ENCODE data around the gene PAPPA2.

The PAPPA2 gene

GRCh38 chr1:176843352-176844297, 380.6 kb downstream of the PAPPA2 start:
- in situ Hi-C loops (cut with HindIII; ENCODE audit: low sequenced_read_pairs), result no loop called here

GRCh38 chr1:176847052-176847451, 384.1 kb downstream of the PAPPA2 start:
- in situ Hi-C loops (cut with HindIII; ENCODE audit: low sequenced_read_pairs), result no loop called here

DNA sequence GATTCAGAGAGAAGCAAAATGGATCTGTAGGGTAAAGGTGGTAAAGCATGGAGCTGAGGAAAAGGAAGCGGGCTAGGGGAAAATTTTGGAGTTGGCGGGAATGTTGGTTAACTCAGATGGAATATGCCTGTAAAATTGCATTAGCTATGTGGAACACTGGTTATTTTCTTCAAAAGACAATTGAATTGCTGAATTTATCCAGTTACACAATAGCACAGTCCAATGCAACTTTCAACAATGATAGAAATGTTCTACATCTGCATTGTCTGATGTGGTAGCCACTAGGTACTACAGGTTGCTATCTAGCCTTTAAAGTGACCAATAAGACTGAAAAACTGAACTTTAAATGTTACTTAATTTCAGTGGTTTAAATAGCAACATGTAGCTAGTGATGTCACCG, 386.3 kb downstream of the PAPPA2 start:
- in situ Hi-C loops (cut with HindIII; ENCODE audit: low sequenced_read_pairs), result no loop called here

GRCh38 chr1:176850871-176851270, 387.9 kb downstream of the PAPPA2 start:
- in situ Hi-C loops (cut with HindIII; ENCODE audit: low sequenced_read_pairs), result no loop called here

DNA sequence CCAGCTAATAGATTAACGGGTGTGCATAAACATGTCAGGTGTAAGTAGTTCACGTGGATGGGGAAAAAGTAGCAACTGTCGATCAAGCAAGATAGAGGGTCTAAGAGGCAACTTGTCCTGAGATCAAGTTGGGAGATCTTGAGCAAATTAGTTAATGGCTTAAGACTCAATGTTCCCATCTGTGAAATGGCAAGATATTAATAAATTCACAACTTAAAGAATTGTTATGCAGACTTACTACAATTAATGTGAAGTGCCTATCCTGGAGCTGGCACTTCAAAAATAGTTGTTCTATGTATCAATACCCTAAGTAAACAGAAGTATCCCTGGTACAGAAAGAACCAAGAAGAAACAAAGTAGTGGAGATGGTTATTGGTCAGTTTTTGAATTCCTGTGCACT, 389.1 kb downstream of the PAPPA2 start:
- in situ Hi-C loops (cut with HindIII; ENCODE audit: low sequenced_read_pairs), result no loop called here

GRCh38 chr1:176853503-176853902, 390.5 kb downstream of the PAPPA2 start:
- in situ Hi-C loops (cut with HindIII; ENCODE audit: low sequenced_read_pairs), result no loop called here

DNA sequence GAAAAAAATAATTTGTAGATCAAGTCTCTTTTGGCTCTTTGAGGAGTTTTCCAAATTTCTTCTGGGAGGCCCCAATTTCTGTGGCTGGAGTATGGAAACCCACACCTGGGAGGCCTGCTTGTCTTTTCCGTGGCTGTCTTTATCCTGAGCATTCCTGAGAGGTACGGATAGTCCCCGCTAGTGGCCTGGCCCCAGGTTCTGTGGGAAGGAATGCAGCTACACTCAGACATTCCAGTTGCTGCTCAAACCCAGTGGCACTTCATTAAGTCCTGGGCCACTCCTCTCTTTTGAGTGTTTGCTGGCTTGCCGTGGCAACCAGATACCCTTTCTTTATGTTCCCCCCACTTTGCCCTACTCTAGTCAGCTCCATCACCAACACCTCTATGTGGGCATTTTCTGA, 391.1 kb downstream of the PAPPA2 start:
- in situ Hi-C loops (cut with HindIII; ENCODE audit: low sequenced_read_pairs), result no loop called here

DNA sequence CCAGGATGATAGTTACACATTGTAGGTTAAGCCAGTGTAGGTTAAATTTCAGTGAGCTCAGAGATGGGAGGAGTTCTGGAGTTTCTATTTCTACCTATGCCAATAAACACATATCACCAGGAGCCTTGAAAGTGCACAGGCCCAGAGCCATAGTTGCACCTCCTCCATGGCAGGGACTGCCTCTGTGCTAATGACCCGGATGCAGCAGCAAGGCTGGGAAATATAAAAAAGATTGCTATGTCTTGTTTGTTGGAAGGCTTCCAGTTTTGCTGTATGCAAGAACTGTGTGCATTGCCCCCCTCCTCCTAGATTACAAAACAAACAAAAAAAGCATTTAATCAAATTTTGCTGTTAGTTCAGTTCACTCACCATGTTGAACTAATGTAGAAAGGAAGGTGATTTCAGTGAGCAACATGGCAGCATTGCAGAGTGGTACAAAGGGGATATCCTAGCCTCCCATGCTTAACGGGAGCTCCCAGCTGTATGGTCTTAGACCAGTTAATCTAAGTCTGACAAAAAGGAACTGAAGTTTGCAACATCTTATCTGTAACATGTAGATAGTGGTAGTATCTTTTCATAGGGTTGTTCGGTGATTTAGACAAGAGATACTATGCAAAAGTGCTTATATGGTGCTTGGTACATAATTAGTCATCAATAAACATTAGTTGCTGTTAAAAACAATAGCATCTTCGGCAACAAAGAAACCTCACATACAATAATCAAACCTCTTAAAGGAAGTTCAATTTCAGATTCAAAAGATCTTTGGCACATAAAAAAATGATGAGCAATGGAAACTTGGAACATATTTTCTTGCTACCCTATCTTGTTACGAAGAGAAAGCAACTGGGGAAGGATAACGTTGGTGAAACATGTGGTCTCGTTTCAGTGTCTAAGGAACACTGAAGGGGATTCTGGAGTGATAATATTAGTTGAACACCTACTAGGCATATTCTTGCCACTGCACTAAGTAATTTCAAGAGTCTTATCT, 392.1 kb downstream of the PAPPA2 start:
- in situ Hi-C loops (cut with HindIII; ENCODE audit: low sequenced_read_pairs), result no loop called here

DNA sequence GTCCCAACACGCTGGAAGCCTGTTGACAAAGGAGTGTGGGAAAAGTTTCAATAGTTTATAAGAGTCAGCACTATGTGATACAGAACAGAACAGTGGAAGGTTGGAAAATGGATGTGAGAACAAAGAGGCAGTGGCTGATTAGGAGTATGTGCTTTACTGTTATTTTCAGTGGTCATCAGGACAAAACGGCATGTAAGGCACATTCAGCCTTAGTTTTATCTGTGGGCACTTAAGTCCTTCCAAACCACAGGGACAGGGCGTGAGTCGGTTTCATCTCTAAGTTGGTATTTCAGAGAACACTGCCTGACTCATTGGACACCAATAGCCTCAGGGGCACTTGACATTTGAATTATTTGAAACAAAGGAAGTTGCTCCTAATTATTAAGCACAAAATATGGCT, 394.7 kb downstream of the PAPPA2 start:
- in situ Hi-C loops (cut with HindIII; ENCODE audit: low sequenced_read_pairs), result no loop called here

DNA sequence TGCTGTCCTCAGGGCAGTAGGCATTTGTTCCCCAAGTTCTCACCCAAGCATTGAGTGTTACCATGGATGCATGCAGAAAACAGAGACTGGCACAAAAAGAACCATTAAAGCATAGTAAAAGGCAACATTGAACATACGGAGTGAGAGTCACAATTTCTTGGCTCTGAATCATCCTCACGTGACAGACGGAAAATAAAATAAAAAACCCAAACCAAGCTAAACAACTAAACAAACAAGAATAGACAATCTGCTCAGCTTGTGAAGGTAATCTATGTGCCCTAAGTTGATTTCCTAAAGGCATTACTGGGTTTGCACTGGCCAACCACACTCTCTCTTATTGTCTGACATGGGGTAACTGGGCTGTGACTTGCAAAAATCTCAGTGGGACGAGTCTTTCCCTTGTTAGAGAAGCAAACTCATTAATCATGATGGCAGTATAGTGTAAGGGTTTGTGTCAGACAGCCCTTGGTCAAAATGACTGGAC, 395.5 kb downstream of the PAPPA2 start:
- in situ Hi-C loops (cut with HindIII; ENCODE audit: low sequenced_read_pairs), result no loop called here

DNA sequence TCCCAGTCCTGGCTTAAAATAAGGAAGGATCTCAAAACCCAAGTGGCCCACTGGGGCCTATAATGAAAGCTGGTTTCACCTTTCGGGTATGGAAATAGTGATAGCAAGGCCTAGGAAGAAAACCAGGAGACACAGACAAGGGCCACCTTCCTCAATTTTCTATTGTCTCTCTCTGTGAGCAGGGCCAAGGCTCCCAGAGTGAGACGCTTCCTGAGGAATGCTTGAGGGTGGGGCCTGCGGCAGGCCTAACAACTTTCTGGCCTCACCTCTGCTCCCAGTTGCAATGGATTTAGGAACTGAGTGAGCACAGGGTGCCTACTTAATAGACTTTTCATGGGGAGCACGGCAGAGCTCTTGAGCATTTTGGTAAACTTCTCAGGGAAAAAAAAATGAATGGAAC, 400.6 kb downstream of the PAPPA2 start:
- in situ Hi-C loops (cut with HindIII; ENCODE audit: low sequenced_read_pairs), result no loop called here

DNA sequence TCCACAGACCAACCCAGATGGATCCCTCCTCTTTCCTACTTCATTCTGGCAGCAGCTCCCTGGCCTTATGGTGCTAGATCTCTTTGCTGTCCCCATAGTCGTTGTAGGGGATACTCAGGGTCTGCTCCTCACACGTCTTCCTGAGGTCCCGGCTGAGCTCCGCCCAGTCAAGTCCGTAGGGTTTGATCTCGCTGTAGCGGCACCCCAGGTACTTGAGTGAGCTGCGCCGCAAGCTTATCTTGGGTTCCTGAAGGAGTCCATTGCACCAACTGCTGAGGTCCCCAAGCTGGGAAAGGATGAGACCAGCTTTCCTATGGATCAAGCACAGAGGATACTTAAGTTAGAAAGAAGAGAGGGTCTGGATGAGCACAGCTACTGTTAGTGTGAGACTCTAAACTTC, 401.2 kb downstream of the PAPPA2 start:
- in situ Hi-C loops (cut with HindIII; ENCODE audit: low sequenced_read_pairs), result no loop called here

- in situ Hi-C loops (cut with HindIII; ENCODE audit: low sequenced_read_pairs), result no loop called here
These were observed 403.2 kb downstream of the PAPPA2 start for GRCh38 chr1:176866011-176866714.

- in situ Hi-C loops (cut with HindIII; ENCODE audit: low sequenced_read_pairs), result no loop called here
These were observed 406.6 kb downstream of the PAPPA2 start for GRCh38 chr1:176869577-176869976.

- in situ Hi-C loops (cut with HindIII; ENCODE audit: low sequenced_read_pairs), result no loop called here
These were observed 414.1 kb downstream of the PAPPA2 start for GRCh38 chr1:176876966-176877515.

DNA sequence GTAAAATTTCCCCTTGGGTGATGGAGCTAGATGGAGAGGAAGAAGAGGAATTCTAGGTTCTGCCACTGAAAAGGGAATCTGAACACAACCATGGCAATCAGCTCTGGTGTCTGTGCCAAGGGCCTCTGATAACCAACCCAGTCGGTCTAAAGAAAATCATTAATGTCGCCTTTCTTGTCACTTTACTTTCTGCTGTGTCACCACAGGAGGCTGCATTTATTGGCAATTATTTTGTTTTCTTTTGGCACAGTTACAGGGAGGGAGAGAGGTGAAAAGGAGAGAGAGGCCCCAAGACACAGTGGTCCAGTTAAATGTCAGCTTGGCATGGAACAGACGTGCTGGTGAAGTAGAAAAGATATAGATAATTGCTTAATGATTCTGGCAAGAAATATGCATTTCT, 414.6 kb downstream of the PAPPA2 start:
- in situ Hi-C loops (cut with HindIII; ENCODE audit: low sequenced_read_pairs), result no loop called here

DNA sequence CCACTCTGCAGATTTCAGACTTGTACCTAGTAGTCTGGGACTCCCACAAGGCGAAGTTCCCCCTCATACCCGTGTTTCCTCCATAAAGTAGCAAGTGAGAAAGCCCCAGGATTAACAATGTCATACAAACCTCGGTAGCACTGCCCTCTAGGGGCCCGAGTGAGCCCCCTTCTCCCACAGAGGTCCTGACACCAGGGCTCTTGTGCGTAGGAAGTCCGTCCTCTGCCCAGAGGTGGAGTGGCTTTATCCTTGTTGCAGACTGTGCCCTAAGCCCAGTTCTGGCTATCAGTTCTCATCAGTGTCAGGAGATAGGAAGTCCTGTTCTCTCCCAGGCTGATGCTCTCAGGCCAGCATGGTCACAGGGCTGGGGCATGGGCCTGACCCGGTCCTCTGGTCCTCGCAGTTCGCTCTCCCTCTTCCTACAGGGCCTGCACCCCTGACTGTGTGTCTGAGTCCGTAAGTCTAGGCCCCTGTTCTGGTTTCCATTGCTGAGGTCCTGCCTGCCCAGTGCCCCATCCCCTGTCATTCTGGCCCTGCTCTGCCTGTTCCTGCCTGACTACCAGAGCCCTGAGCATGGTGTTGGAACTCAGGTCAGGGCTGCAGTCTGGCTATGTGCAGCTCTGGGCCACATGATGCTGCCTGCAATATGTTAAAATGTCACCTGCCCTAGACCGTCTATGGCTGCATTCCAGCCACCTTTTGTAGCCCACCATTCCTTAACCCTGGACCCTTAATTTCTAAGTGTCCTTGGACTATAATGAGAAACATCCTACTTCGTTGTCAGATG, 416.0 kb downstream of the PAPPA2 start:
- in situ Hi-C loops (cut with HindIII; ENCODE audit: low sequenced_read_pairs), result no loop called here

GRCh38 chr1:176879784-176880620, 417.0 kb downstream of the PAPPA2 start:
- in situ Hi-C loops (cut with HindIII; ENCODE audit: low sequenced_read_pairs), result no loop called here
